K562 (cell line): ENCODE results near the gene PLAC9. TPM values are rescaled to one million over a fixed set of nuclear protein-coding genes. Genes with fewer than 3 reads are reported as not detected.

Experiments
- BCL6 ChIP-seq: fragments of 250-450 bp; sonication (Bioruptor Pico); IDR thresholded peaks from 2 replicates; pipeline ENCODE4 v1.4.0; 2020
- CGGBP1 ChIP-seq: fragments of 250-450 bp; sonication (Bioruptor Pico); IDR thresholded peaks from 2 replicates; pipeline ENCODE4 v1.9.0; 2021; ENCODE audit warnings: mild to moderate bottlenecking
- CHD4 ChIP-seq: fragments of 200-600 bp; sonication (generic); IDR thresholded peaks from 3 replicates; pipeline ENCODE4 v1.6.1; 2012; ENCODE audit warnings: low read depth, mild to moderate bottlenecking, mixed read lengths, low read length, inconsistent platforms; ENCODE audit not compliant: insufficient read depth, insufficient replicate concordance, poor library complexity, severe bottlenecking
- CREB1 ChIP-seq, 2 experiments: sonication (generic) in 1 of 2; formaldehyde crosslinking in 1 of 2; IDR thresholded peaks; 2 replicates each; pipeline versions ENCODE4 v1.6.1 to v1.8.0; 2012 to 2022; ENCODE audit warnings: inconsistent platforms in 1 of 2, mild to moderate bottlenecking in 1 of 2, missing genetic modification reagents in 1 of 2, moderate library complexity in 1 of 2
- DDX20 ChIP-seq: fragments of 450-650 bp; IDR thresholded peaks from 2 replicates; pipeline ENCODE4 v1.6.1; 2016; ENCODE audit warnings: missing genetic modification characterization, low read depth, mild to moderate bottlenecking, missing compliant biosample characterization, moderate library complexity
- EHMT2 ChIP-seq: fragments of 450-650 bp; IDR thresholded peaks from 2 replicates; pipeline ENCODE4 v1.6.1; 2018; ENCODE audit warnings: antibody characterized with exemption
- ELF1 ChIP-seq: fragments of 200-800 bp; sonication (Bioruptor generic); IDR thresholded peaks from 2 replicates; pipeline ENCODE4 v1.6.1; 2016; ENCODE audit warnings: missing genetic modification characterization, missing compliant biosample characterization
- FOXJ3 ChIP-seq: sonication (generic); formaldehyde crosslinking; IDR thresholded peaks from 2 replicates; pipeline ENCODE4 v1.4.0; 2020; ENCODE audit warnings: mild to moderate bottlenecking, missing genetic modification reagents
- GATA2 ChIP-seq: sonication (generic); formaldehyde crosslinking; IDR thresholded peaks from 2 replicates; pipeline ENCODE4 v1.4.0; 2020; ENCODE audit warnings: mild to moderate bottlenecking, missing genetic modification reagents
- HDAC1 ChIP-seq, 2 experiments: fragments of 450-650 bp; IDR thresholded peaks; 2 replicates each; pipeline ENCODE4 v1.6.1; 2016 to 2017; ENCODE audit warnings: inconsistent platforms in 1 of 2, mild to moderate bottlenecking in 1 of 2, moderate library complexity in 1 of 2
- MCM5 ChIP-seq: fragments of 450-650 bp; IDR thresholded peaks from 2 replicates; pipeline ENCODE4 v1.6.1; 2016; ENCODE audit warnings: low read depth
- NFRKB ChIP-seq: fragments of 450-650 bp; IDR thresholded peaks from 2 replicates; pipeline ENCODE4 v1.6.1; 2016; ENCODE audit warnings: low read depth
- NR2C2 ChIP-seq, 2 experiments: fragments of 200-800 bp in 1 of 2; sonication (Bioruptor generic) in 1 of 2; sonication (generic) in 1 of 2; formaldehyde crosslinking in 1 of 2; IDR thresholded peaks; 2 replicates each; pipeline versions ENCODE4 v1.6.1 to v1.8.0; 2016 to 2022; ENCODE audit warnings: mild to moderate bottlenecking in 1 of 2, missing compliant biosample characterization in 1 of 2, missing genetic modification characterization in 1 of 2, missing genetic modification reagents in 1 of 2
- NR4A1 ChIP-seq, 2 experiments: fragments of 250-450 bp in 1 of 2; fragments of 450-650 bp in 1 of 2; sonication (Bioruptor Pico) in 1 of 2; IDR thresholded peaks; 2 replicates each; pipeline versions ENCODE4 v1.4.0 to v1.6.1; 2016 to 2020; ENCODE audit warnings: mild to moderate bottlenecking in 2 of 2, missing compliant biosample characterization in 1 of 2, missing genetic modification characterization in 1 of 2, moderate library complexity in 1 of 2
- RBM25 ChIP-seq: fragments of 200-400 bp; formaldehyde crosslinking; IDR thresholded peaks from 2 replicates; pipeline ENCODE4 v1.6.1; 2018; ENCODE audit warnings: low read length, low read depth, moderate library complexity; ENCODE audit not compliant: severe bottlenecking
- TARDBP ChIP-seq: fragments of 450-650 bp; IDR thresholded peaks from 2 replicates; pipeline ENCODE4 v1.6.1; 2016
- TEAD2 ChIP-seq: fragments of 450-650 bp; IDR thresholded peaks from 2 replicates; pipeline ENCODE4 v1.6.1; 2016; ENCODE audit warnings: missing genetic modification characterization, control low read depth, missing compliant biosample characterization
- VEZF1 ChIP-seq: fragments of 200-800 bp; sonication (Bioruptor generic); IDR thresholded peaks from 2 replicates; pipeline ENCODE4 v1.6.1; 2017; ENCODE audit warnings: missing genetic modification characterization, missing compliant biosample characterization
- XRCC5 ChIP-seq: fragments of 200-400 bp; formaldehyde crosslinking; IDR thresholded peaks from 2 replicates; pipeline ENCODE4 v1.6.1; 2017; ENCODE audit warnings: low read depth, mild to moderate bottlenecking, low read length
- ZBTB11 ChIP-seq, 3 experiments: fragments of 200-800 bp in 1 of 3; fragments of 250-450 bp in 1 of 3; fragments of 450-650 bp in 1 of 3; sonication (Bioruptor Pico) in 1 of 3; sonication (Bioruptor generic) in 1 of 3; formaldehyde crosslinking in 1 of 3; IDR thresholded peaks; 2 replicates each; pipeline versions ENCODE4 v1.6.1 to v1.8.0; 2016 to 2022; ENCODE audit warnings: mild to moderate bottlenecking in 2 of 3, missing genetic modification characterization in 2 of 3, missing compliant biosample characterization in 1 of 3, moderate library complexity in 1 of 3
- ZNF384 ChIP-seq: IDR thresholded peaks from 2 replicates; pipeline ENCODE4 v1.6.1; 2012; ENCODE audit warnings: low read depth, low read length, improper control_type of control experiment
- ZNF77 ChIP-seq: fragments of 250-450 bp; sonication (Bioruptor Pico); IDR thresholded peaks from 2 replicates; pipeline ENCODE4 v1.5.0; 2020
- polyA plus RNA-seq, 8 experiments: library from polyadenylated mRNA; depleted of rRNA in 4 of 8; stranded (reverse) in 5 of 8; unstranded in 3 of 8; fragments of >200 nt; fragmentation: Nextera tagmentation in 2 of 8; fragmentation: Illumina TruSeq in 1 of 8; extraction: Ambion mirVana in 2 of 8; extraction: Trizol in 1 of 8; gene quantifications; 2 replicates each; pipeline versions ENCODE4 v1.2.1 to v1.2.3, GENCODE V29; 2011 to 2014; ENCODE audit warnings: inconsistent platforms in 1 of 8, missing spikeins in 1 of 8
- total RNA-seq, 7 experiments: library from RNA; depleted of rRNA in 6 of 7; stranded (reverse); fragments of >200 nt in 6 of 7; fragmentation: Illumina TruSeq in 2 of 7; extraction: Trizol in 2 of 7; gene quantifications; 2 replicates each; pipeline versions ENCODE4 v1.2.1 to v1.2.3, GENCODE V29; 2011 to 2021; ENCODE audit warnings: low replicate concordance in 1 of 7

Gene PLAC9
- total and polyA plus RNA-seq, 9 of the 15 experiments (the other 6 are each of a cell fraction or from before 2014, with no cell fraction given), result not detected

GRCh38 chr10:80187465-80188409, 55.2 kb downstream of the PLAC9 start (continued):
- TF ChIP-seq NR4A1 (CRISPR knock-in tag; IDR thresholded peaks at IDR 0.05) (no peak), NR4A1 (tag; IDR thresholded peaks at IDR 0.05) (0 out of 2 replicates have a peak, but pooled peaks have one; percentile 52), CGGBP1 (CRISPR knock-in tag) (no peak), NFRKB (no peak), TARDBP (0 out of 2 replicates have a peak, but pooled peaks have one; percentile 25), CREB1 (IDR thresholded peaks at IDR 0.05) (0 out of 2 replicates have a peak, but pooled peaks have one; percentile 30), CREB1 (CRISPR knock-in tag; IDR thresholded peaks at IDR 0.05) (no peak), DDX20 (no peak), XRCC5 (no peak), EHMT2 (peak; percentile 64), MCM5 (no peak), VEZF1 (CRISPR knock-in tag) (peak; percentile 82), ZBTB11 (CRISPR knock-in tag; IDR thresholded peaks at IDR 0.05) (peak in 1 of 3 experiments; percentile 82; a peak in 2 of 6 replicates), HDAC1 (IDR thresholded peaks at IDR 0.05) (peak in 1 of 2 experiments; percentile 74; a peak in 2 of 4 replicates), CHD4 (no peak), GATA2 (CRISPR knock-in tag) (peak; percentile 54), ZNF77 (CRISPR knock-in tag) (no peak), BCL6 (no peak), RBM25 (peak; percentile 85), ELF1 (tag) (no peak), TEAD2 (no peak), FOXJ3 (no peak), ZNF384 (no peak), NR2C2 (CRISPR knock-in tag; IDR thresholded peaks at IDR 0.05) (no peak), NR2C2 (tag; IDR thresholded peaks at IDR 0.05) (peak; percentile 50; the same call in 1 of the 2 replicates)
